Activated naive CD4-positive, alpha-beta T cell (primary cell): ENCODE data around the gene POU6F2.

ENCODE experiments used
- DNase-seq, 4 experiments: peaks; one replicate each; lab custom pipeline; 2025; lab: John Stamatoyannopoulos, UW

POU6F2 gene

GRCh38 chr7:39252916-39253315 is 275.2 kb downstream of the POU6F2 start:
- DNase-seq: no peak

GRCh38 chr7:39259391-39260003 is 281.8 kb downstream of the POU6F2 start:
- DNase-seq: no peak

GRCh38 chr7:39260279-39260844 is 282.7 kb downstream of the POU6F2 start:
- no peak for DNase-seq

GRCh38 chr7:39261771-39262170 is 284.1 kb downstream of the POU6F2 start:
- DNase-seq: no peak

- no peak for DNase-seq
Measured at GRCh38 chr7:39265641-39266591, 288.2 kb downstream of the POU6F2 start.

GRCh38 chr7:39269034-39269433 is 291.3 kb downstream of the POU6F2 start:
- no peak for DNase-seq

GRCh38 chr7:39270018-39270417 is 292.3 kb downstream of the POU6F2 start:
- DNase-seq: no peak

- DNase-seq: no peak
Measured at GRCh38 chr7:39271402-39271801, 293.7 kb downstream of the POU6F2 start.

DNA sequence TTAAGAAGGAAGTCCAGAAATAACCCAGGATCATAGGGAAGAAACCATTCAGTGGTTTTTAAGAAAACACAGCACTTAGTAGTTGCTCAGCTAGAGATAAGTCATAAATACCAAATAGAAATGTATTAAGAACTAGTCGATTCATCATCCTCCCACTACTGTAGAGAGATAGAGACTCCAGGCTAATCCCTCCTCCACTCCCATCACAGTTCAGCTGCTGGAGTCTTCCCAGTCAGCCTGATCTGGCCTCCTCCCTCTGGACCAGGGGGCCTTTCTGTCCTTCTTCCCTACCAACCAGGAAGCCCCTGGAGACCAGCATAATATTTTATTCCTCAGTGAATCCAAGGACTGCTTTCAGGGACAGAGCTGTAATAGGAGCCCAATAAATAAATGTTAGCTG is 294.4 kb downstream of the POU6F2 start:
- DNase-seq: no peak

DNA sequence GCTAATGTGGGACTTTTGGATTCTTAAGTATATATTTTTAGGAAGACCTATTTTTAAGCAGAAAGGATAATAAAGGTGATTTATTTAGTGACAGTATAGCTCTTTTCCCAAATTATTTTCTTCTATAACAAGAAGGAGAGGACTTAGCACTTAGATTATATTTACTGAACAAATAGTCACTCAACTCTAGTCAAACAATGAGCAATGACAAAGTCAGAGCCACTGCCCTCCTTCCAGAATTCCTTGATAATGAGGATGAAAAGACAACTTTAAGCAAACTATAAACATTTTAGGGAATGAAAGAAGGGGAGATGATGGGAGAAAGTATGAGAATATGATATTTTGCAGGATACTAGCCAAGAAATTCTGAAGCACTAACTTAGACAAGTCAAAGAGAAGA is 295.0 kb downstream of the POU6F2 start:
- no peak for DNase-seq

GRCh38 chr7:39280337-39280736 is 302.6 kb downstream of the POU6F2 start:
- DNase-seq: no peak

DNA sequence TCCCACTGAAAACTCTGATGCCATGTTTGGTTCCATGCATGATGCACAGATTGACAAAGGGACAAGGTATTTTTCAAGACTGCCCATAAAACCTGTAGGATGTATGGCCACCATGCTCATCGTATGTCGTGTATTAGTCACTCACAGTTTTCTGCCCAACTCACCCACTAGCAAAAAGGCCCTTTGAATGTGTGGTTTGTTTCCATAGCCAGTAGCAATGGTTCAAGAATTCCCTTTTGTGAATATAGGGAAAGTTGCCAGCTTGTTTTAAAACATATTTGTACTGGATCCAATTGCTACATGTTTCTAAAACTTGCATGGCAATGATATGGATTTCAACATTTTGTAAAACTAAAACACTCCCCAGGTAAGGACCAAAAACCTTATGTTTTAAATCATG is 307.5 kb downstream of the POU6F2 start:
- DNase-seq: no peak

DNA sequence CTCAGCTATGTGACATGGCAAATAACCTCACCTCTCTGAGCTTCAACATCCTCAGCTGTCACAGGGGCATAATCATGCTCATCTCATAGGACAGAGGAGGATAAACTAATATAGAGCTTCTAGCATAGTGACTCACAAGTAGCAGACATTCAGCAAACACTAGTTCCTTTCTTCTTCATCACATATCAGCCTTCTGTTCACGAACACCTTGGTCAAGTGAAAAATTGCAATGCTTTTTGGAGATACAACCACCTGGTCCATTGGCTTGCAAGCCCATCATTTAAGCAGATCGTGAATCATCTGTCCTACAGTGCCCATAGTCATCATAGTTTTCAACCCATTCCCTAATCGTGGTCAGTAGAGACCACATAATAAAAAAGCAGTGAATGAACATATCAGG is 310.6 kb downstream of the POU6F2 start:
- no peak for DNase-seq

- DNase-seq: no peak
Measured at GRCh38 chr7:39291628-39292410, 314.1 kb downstream of the POU6F2 start.

GRCh38 chr7:39293056-39293823 is 315.5 kb downstream of the POU6F2 start:
- no peak for DNase-seq

DNA sequence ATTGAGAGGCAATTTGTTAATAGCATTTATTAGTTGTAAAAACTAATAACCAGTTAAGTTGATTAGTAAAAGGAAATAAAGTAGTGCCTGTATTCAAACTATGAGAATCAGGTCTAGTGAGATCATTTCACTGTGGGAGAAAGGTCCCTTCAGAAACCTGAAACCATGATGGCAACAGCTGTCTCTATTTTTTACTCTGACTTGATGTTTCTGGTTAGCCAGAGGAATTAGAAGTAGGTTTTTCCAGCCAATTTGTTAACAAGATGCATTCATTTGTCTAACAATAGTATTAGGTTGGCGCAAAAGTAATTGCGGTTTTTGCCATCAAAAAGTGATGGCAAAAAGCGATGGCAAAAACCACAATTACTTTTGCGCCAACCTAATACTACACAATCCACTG is 316.3 kb downstream of the POU6F2 start:
- DNase-seq: no peak

- no peak for DNase-seq
Measured at GRCh38 chr7:39295796-39296195, 318.1 kb downstream of the POU6F2 start.

- DNase-seq: no peak
Measured at GRCh38 chr7:39299695-39300094, 322.0 kb downstream of the POU6F2 start.

DNA sequence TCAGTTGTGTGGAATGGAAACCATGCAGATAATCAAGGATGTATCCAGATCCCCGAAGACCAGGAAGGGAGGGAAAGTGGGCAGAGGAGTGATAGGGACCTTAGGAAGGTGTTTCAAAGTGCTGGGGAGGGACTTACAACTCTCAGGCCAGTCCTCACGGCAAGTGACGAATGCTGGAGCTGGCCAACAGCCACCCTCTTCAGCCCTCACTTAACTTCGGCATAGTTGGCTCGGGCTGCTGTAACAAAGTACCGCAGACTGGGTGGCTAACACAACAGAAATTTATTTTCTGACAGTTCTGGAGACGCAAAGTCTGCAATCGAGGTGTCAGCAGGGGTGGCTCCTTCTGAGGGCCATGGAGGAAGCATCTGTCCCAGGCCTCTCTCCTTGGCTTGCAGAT is 322.6 kb downstream of the POU6F2 start:
- no peak for DNase-seq

DNA sequence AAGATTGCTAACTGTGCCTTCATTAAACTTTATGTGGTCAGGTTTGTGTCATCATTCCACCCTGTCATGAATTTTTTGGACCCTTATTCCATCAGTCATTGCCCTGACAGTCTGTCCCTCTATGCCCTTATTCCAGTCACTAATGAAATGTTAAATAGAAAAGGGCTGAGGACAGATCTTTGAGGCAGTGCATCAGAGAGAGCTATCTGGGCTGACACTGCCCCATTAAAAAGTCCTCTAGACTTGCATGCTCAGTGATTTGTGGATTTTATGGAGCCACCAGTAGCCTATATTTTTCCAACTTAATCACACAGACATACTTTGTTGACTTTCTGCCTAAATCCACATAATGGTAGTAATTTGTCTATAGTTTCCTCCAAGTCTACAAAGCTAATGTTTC is 323.8 kb downstream of the POU6F2 start:
- DNase-seq: no peak

- DNase-seq: no peak
Measured at GRCh38 chr7:39304178-39304577, 326.5 kb downstream of the POU6F2 start.
